GM10847 (cell line): Measurements from ENCODE around the gene DLST.

Experiments
- POLR2A ChIP-seq: IDR thresholded peaks from 2 replicates; pipeline ENCODE4 v1.6.1; 2011; ENCODE audit not compliant: insufficient read length; ENCODE audit errors: extremely low read depth

The DLST gene

DNA sequence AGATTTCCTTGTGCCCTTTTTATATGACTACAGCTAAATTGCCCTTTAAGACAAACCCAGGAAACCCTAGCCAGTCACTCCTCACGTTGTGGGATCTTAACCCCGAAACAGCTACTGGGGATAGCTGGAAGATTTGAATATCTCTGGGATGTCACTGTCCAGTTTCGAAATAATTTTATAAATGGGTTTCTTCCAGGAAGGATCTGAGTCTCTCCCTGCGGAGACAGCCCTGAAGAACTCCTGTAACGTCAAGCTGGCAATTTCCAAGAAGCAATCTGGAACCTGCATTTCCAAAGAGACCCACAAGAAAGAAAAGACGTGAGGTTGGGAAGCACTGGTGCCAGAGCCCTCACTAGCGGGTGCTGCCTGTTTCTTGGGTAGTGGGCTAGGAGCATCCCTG is 26.7 kb upstream of the DLST start:
- no peak for TF ChIP-seq POLR2A

DNA sequence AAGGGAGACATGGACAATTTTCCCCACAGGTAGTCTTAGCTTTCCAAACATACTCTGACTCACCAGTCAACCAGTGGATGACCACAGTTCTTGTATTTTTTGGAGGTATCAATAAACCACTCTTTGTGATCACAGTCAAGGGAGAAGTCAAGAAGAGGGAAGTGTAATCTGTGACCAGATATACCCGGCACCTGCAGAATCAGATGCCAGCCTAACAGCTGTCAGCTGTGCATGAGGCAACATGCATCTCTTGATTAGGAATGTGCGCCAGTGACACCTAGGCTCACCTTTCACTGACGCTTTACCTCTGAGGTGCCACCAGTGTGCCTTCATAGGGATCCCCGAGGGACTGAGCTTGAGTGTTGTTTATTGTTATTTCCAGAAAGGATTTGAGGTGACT is 25.8 kb upstream of the DLST start:
- no peak for TF ChIP-seq POLR2A

DNA sequence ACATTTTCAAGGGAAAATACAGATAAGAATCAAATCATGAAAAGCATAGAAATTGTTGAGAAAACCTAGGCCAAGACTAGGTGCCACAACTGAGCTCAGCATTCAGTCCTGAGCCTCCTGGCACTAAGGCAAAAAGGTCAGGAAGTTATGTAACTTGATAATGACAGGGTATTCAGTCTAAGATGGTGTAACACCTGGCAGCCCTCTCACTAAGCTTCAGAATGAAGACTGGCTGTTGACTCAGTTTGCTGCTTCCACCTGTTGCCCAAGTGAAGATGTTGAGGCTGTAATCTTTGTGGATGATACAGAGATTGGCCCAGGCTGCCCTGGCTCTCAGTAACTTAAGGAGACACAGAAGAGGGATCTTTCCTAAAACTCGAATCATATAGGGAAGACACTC is 25.4 kb upstream of the DLST start:
- TF ChIP-seq POLR2A, result no peak

- TF ChIP-seq POLR2A, result no peak
Measured at GRCh38 chr14:74858022-74858421, 23.7 kb upstream of the DLST start.

DNA sequence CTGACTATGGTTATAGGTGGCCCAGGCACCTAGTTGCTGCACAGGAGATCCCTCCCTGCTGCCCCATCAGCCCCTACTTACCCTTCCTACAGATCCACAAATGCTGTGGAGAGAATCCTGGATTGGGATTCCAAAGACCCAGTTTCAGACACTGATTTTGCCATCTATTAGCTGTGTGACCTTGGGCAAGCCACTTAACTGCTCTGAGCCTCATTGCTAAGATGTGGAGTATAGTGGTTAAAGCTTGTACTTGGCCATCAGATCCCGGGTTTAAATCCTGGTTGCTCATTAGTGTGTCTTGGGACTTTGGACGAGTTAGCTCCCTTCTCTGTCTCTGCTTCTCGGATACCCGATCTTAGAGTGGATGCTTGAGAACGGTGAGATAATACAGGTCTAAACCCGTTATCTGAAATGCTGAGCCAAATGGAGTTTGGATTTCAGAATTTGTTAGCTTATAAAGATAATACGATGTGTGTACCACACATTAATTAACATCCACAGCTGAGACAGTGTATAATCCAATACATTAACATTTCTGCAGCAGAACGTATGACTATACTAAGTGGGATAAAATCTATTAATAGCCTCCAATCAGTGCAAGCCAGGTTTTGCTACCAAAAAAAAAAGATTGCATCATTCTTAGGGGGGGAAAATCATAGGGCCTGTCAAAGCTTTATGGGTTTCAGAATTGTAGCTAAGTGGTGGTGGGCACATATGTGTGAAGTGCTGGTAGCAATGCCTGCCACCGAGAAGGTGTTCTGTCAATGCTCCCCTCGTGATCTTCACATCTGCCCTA is 21.8 kb upstream of the DLST start:
- no peak for TF ChIP-seq POLR2A

DNA sequence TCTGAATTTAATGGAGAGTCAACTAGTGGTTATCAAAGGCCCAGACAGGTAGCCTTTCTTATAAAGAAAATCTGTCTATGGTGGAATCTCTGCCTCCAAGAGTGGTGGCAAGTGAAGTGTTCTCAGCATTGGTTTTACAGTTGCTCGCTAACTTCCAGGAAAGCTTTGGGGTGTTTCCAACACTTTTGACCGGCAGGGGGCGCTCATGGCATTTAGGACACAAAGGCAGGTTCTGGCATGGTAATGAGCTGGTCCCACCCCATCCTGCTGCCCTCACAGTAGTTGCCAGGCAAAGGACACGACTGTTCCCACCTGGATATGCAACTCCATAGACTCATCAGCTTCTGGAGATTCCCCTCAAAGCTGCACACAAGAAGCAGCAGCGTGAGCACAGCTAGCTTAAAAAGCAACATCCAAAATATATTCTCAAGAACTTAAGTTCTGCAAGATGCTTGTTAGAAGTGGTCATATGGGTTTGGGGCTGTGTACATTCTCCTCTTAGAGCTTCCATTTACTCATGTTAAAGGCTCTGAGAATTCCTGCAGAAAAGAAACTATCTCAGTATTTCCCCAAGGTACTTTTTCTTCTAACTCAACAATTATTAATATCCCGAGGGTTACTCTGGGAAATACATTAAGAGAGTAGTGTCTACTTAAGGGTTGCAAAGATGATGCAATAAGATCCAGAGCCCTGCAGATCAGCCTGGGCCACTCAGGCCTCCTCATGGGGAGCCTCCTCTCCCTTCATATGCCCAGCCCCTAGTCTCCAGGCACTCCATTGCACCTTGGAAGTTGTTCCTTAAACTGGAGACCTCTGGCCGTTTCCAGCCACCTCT is 20.6 kb upstream of the DLST start:
- no peak for TF ChIP-seq POLR2A

- no peak for TF ChIP-seq POLR2A
Measured at GRCh38 chr14:74861734-74862090, 20.0 kb upstream of the DLST start.

GRCh38 chr14:74863274-74863673 is 18.4 kb upstream of the DLST start:
- TF ChIP-seq POLR2A, result no peak

- no peak for TF ChIP-seq POLR2A
Measured at GRCh38 chr14:74864198-74864597, 17.5 kb upstream of the DLST start.

- TF ChIP-seq POLR2A, result no peak
Measured at GRCh38 chr14:74865156-74865555, 16.6 kb upstream of the DLST start.

- TF ChIP-seq POLR2A, result no peak
Measured at GRCh38 chr14:74866708-74867389, 14.9 kb upstream of the DLST start.

DNA sequence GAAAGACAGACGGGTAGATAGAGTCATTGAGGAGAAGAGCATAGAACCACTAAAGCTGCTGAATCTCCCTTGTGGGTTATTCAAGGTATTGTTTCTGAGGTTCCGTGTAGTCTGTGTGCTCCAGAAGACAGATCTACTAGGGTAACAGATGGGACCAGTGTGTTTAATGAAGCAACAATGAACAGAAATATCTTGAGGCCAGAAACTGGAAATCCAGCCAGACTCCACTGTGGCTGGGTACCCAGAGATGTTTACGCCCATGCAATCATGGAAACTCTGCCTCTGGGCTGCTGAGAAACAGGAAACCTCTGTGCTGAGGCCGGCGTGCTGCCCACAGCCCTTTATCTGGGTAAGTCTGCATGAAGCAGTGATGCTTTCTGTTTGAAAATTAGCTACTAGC is 14.0 kb upstream of the DLST start:
- no peak for TF ChIP-seq POLR2A

DNA sequence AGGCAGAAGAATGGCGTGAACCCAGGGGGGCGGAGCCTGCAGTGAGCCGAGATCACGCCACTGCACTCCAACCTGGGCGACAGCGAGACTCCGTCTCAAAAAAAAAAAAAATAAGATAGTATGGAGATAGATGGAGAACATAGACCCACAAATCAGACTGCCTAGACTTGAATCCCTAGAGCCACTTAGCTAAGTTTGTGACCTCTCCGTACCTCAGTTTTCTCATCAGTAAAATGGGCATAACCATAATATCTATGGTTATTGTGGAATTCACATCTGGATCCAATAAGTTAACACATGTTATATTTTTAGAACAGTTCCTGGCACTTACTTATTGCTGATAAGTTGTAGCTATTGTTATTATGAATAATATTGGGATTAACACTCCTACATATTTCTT is 13.0 kb upstream of the DLST start:
- TF ChIP-seq POLR2A, result no peak

DNA sequence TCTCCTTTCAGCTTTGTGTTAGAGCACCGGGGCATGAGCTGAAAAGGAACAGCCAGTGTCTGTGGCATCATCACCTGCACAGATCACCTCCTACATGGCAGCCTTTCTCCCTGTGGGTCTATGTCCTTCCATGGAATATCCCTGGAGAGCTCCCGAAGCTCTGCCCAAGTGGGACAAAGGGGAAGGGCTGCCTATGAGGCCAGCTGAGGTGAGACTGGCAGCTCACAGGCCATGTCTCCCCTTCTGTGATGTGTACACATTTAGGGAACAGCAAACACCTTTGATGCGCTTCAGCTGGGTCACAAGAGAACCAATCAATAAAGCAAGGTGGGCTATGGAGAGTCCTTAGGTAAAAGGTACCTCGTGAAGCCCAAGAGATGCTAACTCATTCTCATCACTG is 9.9 kb upstream of the DLST start:
- TF ChIP-seq POLR2A, result no peak

- no peak for TF ChIP-seq POLR2A
Measured at GRCh38 chr14:74875204-74875603, 6.5 kb upstream of the DLST start.
